ENCODE results near the gene SLC23A3.

- TF ChIP-seq CTCF (optimal IDR thresholded peaks at IDR 0.05 in 1 of 3, IDR thresholded peaks at IDR 0.05 in 1 of 3, conservative IDR thresholded peaks at IDR 0.05 in 1 of 3; ENCODE audit: extremely low read depth in 1 of 3, insufficient read depth in 2 of 3, low read length in 3 of 3): no peak
- no peak for TF ChIP-seq EZH2 (IDR thresholded peaks at IDR 0.05; ENCODE audit: low read length)
Measured at GRCh38 chr2:219142329-219142728, 27.5 kb downstream of the SLC23A3 start.

Data from keratinocyte (primary cell).